NT2/D1 (cell line): Measurements from ENCODE around the gene RAB20.

Experiments used
- SUZ12 ChIP-seq: IDR thresholded peaks from 2 replicates; pipeline ENCODE4 v1.6.1; 2011; ENCODE audit not compliant: insufficient read length, insufficient read depth; ENCODE audit errors: extremely low read depth
- YY1 ChIP-seq: IDR thresholded peaks from 2 replicates; pipeline ENCODE4 v1.6.1; 2011; ENCODE audit not compliant: insufficient read length, insufficient read depth

DNA sequence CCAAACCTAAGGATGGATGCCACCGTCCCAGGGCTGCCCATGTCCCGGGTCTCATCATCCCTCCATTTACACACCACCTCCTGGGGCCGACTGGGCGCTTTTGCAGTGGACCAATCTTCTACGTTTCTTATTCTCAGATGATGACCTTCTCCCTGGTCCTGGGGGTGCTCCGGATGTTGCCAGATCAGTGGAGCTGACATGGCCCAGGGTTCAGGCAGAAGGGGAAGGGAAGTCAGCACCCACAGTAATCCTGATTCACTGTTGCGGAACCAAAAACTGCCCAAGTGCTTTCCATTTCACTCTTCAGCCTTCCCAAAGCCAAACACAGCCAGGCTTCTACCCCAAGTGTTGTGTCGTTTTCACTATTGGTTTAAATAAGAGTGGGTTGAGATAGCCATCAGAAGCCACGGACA lies 29.8 kb downstream of the RAB20 start:
- TF ChIP-seq YY1 (no peak), SUZ12 (no peak)
